Stimulated activated naive B cell treated with anti-CD40 and anti-IgM and Interleukin-4, amounts not matched to agents 10 μg/mL and 1 μg/mL and 100 μg/mL, for 72 hours (primary cell): ENCODE results near the gene FBXW4.
A peak's percentile ranks its signal among the peaks of the same experiment; 100 is the strongest.

Experiments used
- ATAC-seq, 2 donors: fragments of 150-1000 bp; cut with Tn5 transposase; replicated peaks; 2 replicates each; pipeline ENCODE4 v1.10.0; 2021; ENCODE audit warnings: moderate library complexity in 1 of 2
- DNase-seq: peaks from one replicate; pipeline ENCODE4 v3.0.0; 2021
- H3K27ac Mint-ChIP-seq: one replicate; pipeline ENCODE4 v1.8.0; 2022; ENCODE audit warnings: mild to moderate bottlenecking, mixed read lengths
- H3K27me3 Mint-ChIP-seq, 2 donors: one replicate each; pipeline ENCODE4 v1.8.0; 2022; ENCODE audit warnings: mixed read lengths in 2 of 2
- H3K36me3 Mint-ChIP-seq, 2 donors: one replicate each; pipeline ENCODE4 v1.8.0; 2022; ENCODE audit warnings: mixed read lengths in 2 of 2, mild to moderate bottlenecking in 1 of 2
- H3K4me1 Mint-ChIP-seq, 2 donors: one replicate each; pipeline ENCODE4 v1.8.0; 2022; ENCODE audit warnings: mixed read lengths in 2 of 2, mild to moderate bottlenecking in 1 of 2
- H3K4me3 Mint-ChIP-seq, 2 donors: one replicate each; pipeline ENCODE4 v1.8.0; 2022; ENCODE audit warnings: mild to moderate bottlenecking in 2 of 2, mixed read lengths in 2 of 2, moderate library complexity in 1 of 2
- H3K9me3 Mint-ChIP-seq, 2 donors: one replicate each; pipeline ENCODE4 v1.8.0; 2022; ENCODE audit warnings: mixed read lengths in 2 of 2, mild to moderate bottlenecking in 1 of 2

The FBXW4 gene

DNA sequence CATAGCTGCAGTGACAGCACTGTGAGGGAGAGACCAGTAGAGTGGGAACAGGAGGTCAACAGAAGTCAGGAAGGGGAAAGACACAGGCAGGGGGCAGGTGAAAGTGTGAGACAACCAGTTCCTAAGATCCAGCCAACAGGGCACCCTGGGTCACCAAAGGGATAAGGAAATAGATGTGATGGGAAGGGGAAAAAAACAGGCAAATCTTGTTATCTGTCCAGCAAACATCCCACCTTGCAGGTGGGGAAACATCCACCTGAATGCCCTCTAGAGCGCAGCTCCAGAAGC, 64.4 kb downstream of the FBXW4 start:
- H3K27me3 Mint-ChIP-seq: no peaks in the 10 kb centered on the region
- no peaks in the 10 kb centered on the region for H3K9me3 Mint-ChIP-seq
- no peak for ATAC-seq
- H3K4me3 Mint-ChIP-seq: no peak overlapping the region
- H3K27ac Mint-ChIP-seq: no peak overlapping the region
- H3K36me3 Mint-ChIP-seq: peaks cover 15 to 42% of the 10 kb centered on the region in 2 donors
- no peak for DNase-seq
- peaks cover 8 to 12% of the 10 kb centered on the region in 2 donors for H3K4me1 Mint-ChIP-seq

DNA sequence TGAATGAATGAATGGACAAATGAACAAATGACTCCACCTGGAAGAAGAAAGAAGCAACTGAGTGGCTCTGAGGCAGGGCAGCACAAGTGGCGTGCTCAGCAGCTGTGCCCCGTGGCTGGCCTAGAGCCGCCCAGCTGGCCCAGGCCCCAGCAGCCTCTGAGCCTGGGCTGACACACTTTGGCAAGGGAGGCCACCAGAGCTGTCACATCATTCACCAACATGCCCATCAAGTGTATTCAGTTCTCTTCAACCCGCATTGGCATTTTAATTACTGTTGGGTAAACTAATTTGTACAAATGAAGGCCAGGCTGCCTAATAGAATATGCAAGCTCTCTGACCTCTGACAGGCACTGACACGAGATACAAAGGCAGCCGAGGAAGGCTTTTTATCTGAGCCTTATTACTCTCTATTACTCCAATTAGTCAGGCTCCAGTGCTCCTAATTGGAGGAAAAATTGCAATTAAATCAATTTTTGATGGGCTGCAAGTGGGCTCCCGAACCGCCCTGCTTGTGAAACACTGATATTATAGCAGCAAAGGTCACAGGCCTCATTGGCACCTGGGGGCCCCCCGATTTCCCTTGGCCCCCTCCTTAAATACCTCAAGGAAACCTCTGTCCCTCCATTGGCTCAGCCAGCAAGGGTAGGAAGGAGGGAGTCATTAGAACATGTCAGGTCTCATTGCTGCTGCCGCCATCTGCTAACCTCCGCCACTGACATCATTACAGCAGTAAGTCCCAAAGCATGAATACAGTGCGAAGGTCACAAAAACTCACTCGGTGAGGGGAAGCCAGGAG, 64.9 kb downstream of the FBXW4 start:
- no peak overlapping the region for H3K27ac Mint-ChIP-seq
- H3K36me3 Mint-ChIP-seq: peaks cover 14 to 44% of the 10 kb centered on the region in 2 donors

DNA sequence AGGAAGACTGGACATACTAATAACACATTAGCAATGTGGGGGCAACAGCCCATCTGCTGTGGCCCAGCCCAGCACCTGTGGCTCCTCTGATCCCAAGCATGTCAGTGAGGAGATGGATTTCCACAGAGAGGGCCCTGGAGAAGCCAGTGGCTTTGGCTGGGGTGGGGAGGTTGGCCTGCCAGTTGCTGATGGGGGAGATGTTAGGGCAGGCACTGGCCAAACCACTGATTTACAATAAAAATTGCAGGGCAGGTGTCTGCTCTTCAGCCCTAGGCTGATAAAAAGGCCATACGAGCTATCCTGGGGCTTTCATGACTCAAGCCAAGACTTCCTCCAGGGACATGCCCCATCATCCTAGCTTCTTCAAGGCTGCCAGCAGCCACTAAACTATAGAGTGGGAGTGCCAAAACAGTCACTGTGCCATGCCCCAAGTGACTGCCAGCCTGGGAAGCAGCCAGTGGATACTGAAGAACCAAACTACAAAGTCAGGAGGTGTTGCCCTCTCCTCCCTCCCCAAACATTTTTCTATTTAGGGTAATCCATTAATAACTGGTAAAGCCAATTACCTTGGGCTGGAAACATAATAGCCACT, 69.1 kb downstream of the FBXW4 start:
- Mint-ChIP-seq H3K36me3 (peaks cover 37 to 66% of the 10 kb centered on the region in 2 donors), H3K4me3 (no peak overlapping the region)

More for the DNA sequence above, 64.9 kb downstream of the FBXW4 start:
- Mint-ChIP-seq H3K9me3 (no peaks in the 10 kb centered on the region), H3K4me1 (peaks cover 11 to 18% of the 10 kb centered on the region in 2 donors), H3K4me3 (no peak overlapping the region), H3K27me3 (no peaks in the 10 kb centered on the region)
- no peak for DNase-seq
- ATAC-seq: no peak

DNA sequence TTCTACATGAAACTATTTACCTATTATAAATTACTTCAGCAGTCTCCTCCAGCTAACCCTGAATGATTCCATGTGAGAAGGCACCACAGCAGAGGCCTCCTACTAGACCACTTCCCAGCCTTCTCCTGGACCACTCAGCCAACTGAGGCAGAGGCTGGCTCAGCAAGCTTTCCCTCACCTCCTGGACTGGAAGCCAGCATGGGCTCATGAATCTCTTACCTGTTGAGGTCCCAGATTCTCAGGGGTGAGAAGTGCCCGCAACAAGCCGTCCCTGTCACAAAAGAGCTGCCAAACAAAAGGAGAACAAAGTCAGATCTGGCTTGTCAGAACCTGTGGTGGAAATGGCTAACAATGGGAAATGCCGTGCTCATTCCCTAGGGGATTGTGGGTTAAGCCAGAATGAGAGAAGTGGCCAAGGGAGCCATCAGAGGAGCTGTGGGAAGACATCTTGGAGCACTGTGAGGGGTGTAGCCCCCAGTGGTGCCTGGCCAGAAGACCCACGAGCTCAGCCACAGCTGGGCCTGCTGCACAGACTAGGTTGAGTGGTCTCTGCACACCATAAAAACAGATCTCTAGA, 70.4 kb downstream of the FBXW4 start:
- Mint-ChIP-seq H3K27me3 (no peaks in the 10 kb centered on the region), H3K4me1 (peaks cover 15 to 28% of the 10 kb centered on the region in 2 donors), H3K27ac (peak overlapping the region; percentile 49), H3K4me3 (no peak overlapping the region), H3K36me3 (peaks cover 32 to 68% of the 10 kb centered on the region in 2 donors), H3K9me3 (no peaks in the 10 kb centered on the region)
- DNase-seq (peak; percentile 24), ATAC-seq (peak; percentile 71 to 72)

More for the DNA sequence above, 69.1 kb downstream of the FBXW4 start:
- ATAC-seq: no peak
- Mint-ChIP-seq H3K9me3 (no peaks in the 10 kb centered on the region), H3K27me3 (no peaks in the 10 kb centered on the region), H3K27ac (no peak overlapping the region), H3K4me1 (peaks cover 17 to 25% of the 10 kb centered on the region in 2 donors)
- DNase-seq: no peak

DNA sequence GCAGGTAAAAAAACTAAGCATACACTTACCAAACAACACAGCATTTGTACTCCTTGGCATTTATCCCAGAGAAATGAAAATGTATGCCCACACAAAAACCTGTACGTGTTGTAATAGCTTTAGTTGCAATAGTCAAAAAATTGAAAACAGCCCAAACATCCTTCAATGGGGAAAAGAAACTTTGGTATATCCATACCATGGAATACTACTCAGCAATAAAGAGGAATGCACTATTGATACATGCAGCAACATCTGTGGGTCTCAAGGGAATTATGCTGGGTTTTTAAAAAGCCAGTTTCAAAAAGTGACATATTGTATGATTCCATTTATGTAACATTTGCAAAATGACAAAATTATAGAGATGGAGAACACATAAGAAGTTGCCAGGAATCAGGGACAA, 71.4 kb downstream of the FBXW4 start:
- DNase-seq (no peak), ATAC-seq (no peak)
- Mint-ChIP-seq H3K9me3 (no peaks in the 10 kb centered on the region), H3K36me3 (peaks cover 41 to 70% of the 10 kb centered on the region in 2 donors), H3K27ac (peak overlapping the region; percentile 42), H3K27me3 (no peaks in the 10 kb centered on the region), H3K4me3 (no peak overlapping the region), H3K4me1 (peaks cover 18 to 39% of the 10 kb centered on the region in 2 donors)

DNA sequence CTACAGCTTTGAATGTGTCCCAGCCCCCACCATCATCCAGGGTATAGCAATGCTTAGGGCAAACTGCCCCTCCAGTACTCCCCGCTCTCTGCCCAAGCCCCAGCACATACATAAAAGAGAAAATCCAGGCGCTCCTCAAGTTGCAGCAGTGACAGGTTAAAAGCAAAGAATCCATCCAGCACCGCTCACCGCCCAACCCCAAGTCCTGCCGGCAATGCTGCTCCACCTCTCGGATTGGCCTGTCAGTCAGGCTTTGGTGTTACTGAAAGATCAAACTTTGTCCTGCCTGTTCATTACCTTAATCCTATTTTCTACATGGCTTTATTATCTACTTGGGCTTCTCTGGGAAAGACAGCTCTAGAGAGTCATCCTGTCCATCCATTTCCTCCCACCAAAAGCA, 75.0 kb downstream of the FBXW4 start:
- no peaks in the 10 kb centered on the region for H3K27me3 Mint-ChIP-seq
- H3K9me3 Mint-ChIP-seq: no peaks in the 10 kb centered on the region
- H3K27ac Mint-ChIP-seq: peak overlapping the region; percentile 56

DNA sequence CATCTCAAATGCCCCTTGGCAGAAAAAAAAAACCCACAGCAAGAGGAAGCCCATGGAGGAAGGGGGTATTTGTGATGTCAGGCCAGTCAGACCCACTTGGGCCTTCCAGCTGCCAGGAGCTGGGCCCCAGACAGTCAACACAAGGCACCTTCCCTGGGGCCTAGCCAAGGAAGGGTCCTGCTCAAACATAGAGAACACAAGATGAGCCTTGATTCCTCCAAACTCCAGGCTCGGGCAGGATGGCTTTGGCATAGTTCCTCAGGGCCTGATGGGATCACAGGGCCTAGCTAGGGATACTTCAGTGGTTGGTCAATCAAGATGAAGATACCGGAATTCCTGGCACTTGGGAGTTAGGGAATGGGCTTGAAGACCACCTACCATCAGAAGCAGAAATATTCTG, 76.1 kb downstream of the FBXW4 start:
- DNase-seq (no peak), ATAC-seq (no peak)
- Mint-ChIP-seq H3K9me3 (no peaks in the 10 kb centered on the region), H3K36me3 (peaks cover 39 to 64% of the 10 kb centered on the region in 2 donors), H3K4me1 (peaks cover 20 to 33% of the 10 kb centered on the region in 2 donors), H3K27me3 (no peaks in the 10 kb centered on the region), H3K4me3 (no peak overlapping the region), H3K27ac (peak overlapping the region; percentile 81)

More for the DNA sequence above, 75.0 kb downstream of the FBXW4 start:
- Mint-ChIP-seq H3K4me3 (no peak overlapping the region), H3K4me1 (peaks cover 25 to 41% of the 10 kb centered on the region in 2 donors), H3K36me3 (peaks cover 40 to 71% of the 10 kb centered on the region in 2 donors)
- DNase-seq: no peak
- no peak for ATAC-seq

DNA sequence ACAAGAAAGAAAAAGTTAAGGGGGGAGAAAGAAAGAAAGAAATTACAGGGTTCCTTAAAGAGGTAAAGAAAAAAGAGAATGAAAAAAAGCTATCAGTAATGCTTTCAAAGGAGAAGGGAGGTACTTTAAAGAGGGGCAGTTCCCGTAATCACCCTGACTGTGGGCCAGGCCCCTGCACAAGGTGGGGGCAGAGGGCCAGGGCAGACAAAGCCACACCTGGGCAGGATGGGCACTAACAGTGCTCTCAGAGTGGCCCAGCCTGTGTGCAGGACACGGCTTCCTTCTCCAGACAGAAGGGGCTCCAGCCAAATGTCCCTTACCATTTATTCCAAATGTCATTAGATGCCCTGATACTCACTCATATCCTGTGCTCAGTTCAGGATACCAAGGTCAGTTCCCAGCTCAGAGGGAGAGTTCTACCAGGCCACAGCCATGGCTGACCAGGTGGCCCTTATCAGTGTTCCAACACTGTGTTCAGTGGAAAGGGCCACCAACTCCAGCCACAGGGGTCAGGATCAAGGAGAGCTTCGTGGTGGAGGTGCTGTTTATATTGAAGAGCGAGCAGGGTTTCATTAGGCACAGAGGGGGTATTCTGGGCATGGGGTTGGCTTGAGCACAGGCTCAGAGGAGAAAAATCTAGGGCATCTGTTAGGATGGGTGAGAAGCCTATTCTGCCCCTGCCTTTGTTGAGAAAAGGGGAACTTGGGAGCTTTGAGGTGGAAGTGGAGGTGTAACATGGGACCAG, 77.0 kb downstream of the FBXW4 start:
- no peak for DNase-seq
- peak; percentile 69 for ATAC-seq
- Mint-ChIP-seq H3K4me3 (peak overlapping the region in 1 of 2 donors; percentile 5), H3K27me3 (no peaks in the 10 kb centered on the region), H3K36me3 (peaks cover 35 to 58% of the 10 kb centered on the region in 2 donors), H3K4me1 (peaks cover 20 to 30% of the 10 kb centered on the region in 2 donors), H3K27ac (peak overlapping the region; percentile 70), H3K9me3 (no peaks in the 10 kb centered on the region)

DNA sequence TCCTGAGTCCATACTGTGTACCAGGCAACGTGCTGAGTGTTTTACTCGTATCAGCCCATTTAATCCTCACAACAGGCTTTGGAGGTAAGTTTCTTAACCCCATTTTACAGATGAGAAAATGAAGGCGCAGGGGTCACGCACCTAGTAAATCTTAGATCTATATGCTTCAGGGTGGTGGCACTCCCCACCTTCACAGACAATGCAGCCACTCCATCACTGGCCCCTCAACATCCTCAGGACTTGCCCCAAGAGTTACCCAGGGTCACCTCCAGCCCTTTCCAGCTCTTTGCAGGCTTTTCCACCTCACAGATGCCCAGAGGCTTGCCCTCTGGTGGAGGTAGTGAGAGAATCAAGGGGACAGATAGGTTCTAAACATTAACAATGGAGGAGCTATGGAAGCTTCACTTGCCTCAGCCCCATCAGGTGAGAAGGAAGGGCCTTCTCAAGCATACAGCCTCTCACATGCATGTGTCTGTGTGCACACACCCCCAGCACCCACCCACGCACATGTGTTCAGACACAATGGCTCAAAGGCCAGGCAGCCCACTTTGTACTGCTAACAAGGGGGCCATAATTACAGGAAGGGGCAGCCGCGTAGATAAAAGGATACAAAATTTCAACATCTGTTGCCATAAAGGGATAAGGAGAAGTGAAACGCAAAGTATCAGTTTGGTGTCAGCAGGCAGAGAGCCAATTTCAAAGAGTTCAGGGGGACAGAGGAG, 77.7 kb downstream of the FBXW4 start:
- H3K27ac Mint-ChIP-seq: peak overlapping the region; percentile 59
- peak overlapping the region in 1 of 2 donors; percentile 5 for H3K4me3 Mint-ChIP-seq
- H3K27me3 Mint-ChIP-seq: no peaks in the 10 kb centered on the region
- peaks cover 20 to 30% of the 10 kb centered on the region in 2 donors for H3K4me1 Mint-ChIP-seq
- DNase-seq: peak; percentile 9
- ATAC-seq: peak; percentile 77
- H3K9me3 Mint-ChIP-seq: no peaks in the 10 kb centered on the region
- peaks cover 33 to 54% of the 10 kb centered on the region in 2 donors for H3K36me3 Mint-ChIP-seq

DNA sequence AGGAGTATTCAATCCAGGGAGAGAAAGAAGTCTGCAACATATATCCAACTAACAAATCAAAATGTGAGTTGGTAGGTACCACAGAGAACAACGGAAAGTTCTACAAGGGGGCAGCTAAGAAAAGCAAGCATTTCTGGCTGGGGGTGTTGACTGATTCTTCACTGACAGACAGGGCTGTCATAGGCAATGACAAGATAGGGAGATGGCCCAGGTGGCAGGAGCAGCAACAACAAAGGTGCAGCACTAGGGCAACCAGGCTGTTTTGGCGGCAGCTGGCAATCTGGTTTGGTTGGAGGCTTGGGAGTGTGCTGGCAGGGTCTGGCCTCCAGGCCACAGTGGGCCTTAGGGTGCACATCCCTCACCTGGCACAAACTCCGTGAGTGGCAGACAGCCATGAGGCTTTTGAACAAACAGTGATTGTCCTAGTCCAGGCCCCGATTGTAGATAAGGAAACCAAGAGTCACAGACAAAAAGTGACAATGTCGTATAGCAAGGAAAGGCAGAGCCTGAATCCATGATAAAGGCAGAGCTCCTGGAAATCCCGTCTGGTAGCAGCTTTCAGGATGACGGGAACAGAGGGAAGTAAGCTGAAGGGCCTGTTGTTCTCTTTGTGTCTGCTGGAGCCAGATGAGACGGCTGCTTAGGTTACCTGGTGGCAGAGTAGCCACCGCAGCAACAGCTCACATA, 78.4 kb downstream of the FBXW4 start:
- no peaks in the 10 kb centered on the region for H3K9me3 Mint-ChIP-seq
- H3K27me3 Mint-ChIP-seq: no peaks in the 10 kb centered on the region
- DNase-seq (no peak), ATAC-seq (no peak)
- no peak overlapping the region for H3K4me3 Mint-ChIP-seq
- H3K27ac Mint-ChIP-seq: peak overlapping the region; percentile 59
- peaks cover 28 to 50% of the 10 kb centered on the region in 2 donors for H3K36me3 Mint-ChIP-seq
- H3K4me1 Mint-ChIP-seq: peaks cover 20 to 30% of the 10 kb centered on the region in 2 donors

DNA sequence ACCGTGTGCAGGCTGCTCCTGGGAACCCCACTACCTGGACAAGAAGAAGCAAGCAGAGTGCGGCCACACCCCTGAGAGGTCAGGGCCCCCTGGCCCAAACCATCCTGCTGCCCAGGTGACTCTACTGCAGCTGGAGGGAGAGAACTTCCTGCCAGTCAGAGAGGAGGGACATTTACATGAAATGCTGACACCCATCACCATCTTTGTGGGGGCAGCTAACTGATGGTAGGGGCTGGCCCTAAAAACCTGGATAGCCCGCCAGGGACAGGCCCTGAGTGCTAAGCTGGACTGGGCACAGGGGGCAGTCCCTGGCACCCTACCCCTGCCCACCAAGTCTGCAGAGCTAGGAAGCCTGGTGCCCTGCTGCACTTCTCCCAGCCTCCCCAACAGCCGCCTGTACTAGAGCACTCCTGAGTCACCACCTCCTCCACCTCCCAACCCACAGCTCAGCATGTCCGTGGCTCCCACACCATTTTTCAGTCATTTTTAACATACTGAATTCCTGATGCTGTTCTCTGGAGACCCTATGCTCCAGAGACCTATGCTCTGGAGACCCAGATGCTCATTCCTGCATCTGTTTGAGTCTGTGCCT, 79.3 kb downstream of the FBXW4 start:
- H3K27me3 Mint-ChIP-seq: no peaks in the 10 kb centered on the region
- H3K36me3 Mint-ChIP-seq: peaks cover 33 to 49% of the 10 kb centered on the region in 2 donors
- no peak for DNase-seq
- H3K4me1 Mint-ChIP-seq: peaks cover 23 to 30% of the 10 kb centered on the region in 2 donors
- ATAC-seq: no peak
- H3K27ac Mint-ChIP-seq: no peak overlapping the region
- H3K9me3 Mint-ChIP-seq: no peaks in the 10 kb centered on the region
- H3K4me3 Mint-ChIP-seq: no peak overlapping the region

DNA sequence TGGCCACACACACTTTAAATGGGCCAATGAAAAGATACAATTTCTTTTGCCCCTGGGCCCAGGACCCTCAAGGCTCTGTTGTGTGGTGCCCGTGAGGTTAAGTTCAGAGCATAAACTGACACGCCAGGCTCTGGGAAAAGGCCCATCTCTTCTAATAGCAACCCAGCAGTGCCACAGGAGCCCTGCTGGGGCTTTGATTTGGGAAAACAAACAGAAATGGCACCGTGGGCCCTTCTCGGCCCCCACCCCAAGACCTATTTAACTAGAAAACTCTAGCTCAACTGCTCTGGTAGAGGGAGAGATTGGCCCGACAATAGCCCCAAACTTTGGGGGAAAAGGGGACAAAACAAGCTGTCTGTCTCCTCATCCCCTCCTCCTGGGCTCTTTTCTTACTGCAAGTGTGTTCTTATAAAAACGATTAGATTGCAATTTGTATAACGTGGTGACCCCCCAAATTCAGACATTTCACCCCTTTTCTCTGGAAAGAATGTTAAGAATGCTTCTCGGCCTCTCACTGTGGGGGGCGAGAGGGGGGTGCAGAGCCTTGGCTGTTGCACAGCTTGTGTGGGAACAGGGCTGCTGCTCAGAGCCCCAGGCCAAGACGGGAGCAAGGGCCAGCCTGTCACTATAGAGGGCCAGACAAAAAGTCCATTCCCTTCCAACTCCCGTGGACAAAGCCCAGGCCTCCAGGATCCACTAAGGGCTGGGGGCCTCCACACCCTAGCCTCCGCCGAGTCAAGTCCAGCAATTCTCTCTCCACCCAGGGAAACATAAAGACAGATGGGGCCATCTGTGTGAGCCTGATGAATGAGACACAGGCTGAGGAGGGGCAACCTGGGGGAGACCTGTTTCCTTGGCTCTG, 80.1 kb downstream of the FBXW4 start:
- DNase-seq: no peak
- H3K9me3 Mint-ChIP-seq: no peaks in the 10 kb centered on the region
- H3K4me3 Mint-ChIP-seq: no peak overlapping the region
- ATAC-seq: no peak
- peak overlapping the region; percentile 5 for H3K27ac Mint-ChIP-seq
- peaks cover 23 to 30% of the 10 kb centered on the region in 2 donors for H3K4me1 Mint-ChIP-seq
- H3K36me3 Mint-ChIP-seq: peaks cover 38 to 47% of the 10 kb centered on the region in 2 donors
- no peaks in the 10 kb centered on the region for H3K27me3 Mint-ChIP-seq
